Activated T-cell treated with anti-CD3 and anti-CD28 coated beads, Interleukin-2, amount 50 U/mL, for 72 hours (primary cell): ENCODE results near the gene STXBP5. TPM values are rescaled to one million over a fixed set of nuclear protein-coding genes. Genes with fewer than 3 reads are reported as not detected.

Experiments used
- ATAC-seq, 2 donors: fragments of 150-1000 bp; cut with Tn5 transposase; replicated peaks in 1 of 2; 2 replicates each; pipeline ENCODE4 v1.10.0; 2021; ENCODE audit warnings: moderate library complexity in 2 of 2, mild to moderate bottlenecking in 1 of 2
- DNase-seq, 2 donors: peaks; one replicate each; pipeline ENCODE4 v3.0.0; 2021 to 2022; ENCODE audit warnings: mixed read lengths in 1 of 2
- H3K27ac Mint-ChIP-seq: one replicate; pipeline ENCODE4 v1.8.0; 2022; ENCODE audit warnings: mild to moderate bottlenecking, moderate library complexity, mixed read lengths
- H3K27me3 Mint-ChIP-seq: one replicate; pipeline ENCODE4 v1.8.0; 2022; ENCODE audit warnings: low read depth, mixed read lengths
- H3K36me3 Mint-ChIP-seq, 2 donors: one replicate each; pipeline ENCODE4 v1.8.0; 2022; ENCODE audit warnings: mixed read lengths in 2 of 2, mild to moderate bottlenecking in 1 of 2; ENCODE audit not compliant: insufficient read depth in 2 of 2
- H3K4me1 Mint-ChIP-seq: one replicate; pipeline ENCODE4 v1.8.0; 2022; ENCODE audit warnings: low read depth, mixed read lengths
- H3K4me3 Mint-ChIP-seq, 2 donors: one replicate each; pipeline ENCODE4 v1.8.0; 2022; ENCODE audit warnings: mild to moderate bottlenecking in 2 of 2, mixed read lengths in 2 of 2, moderate library complexity in 2 of 2
- H3K9me3 Mint-ChIP-seq, 2 donors: one replicate each; pipeline ENCODE4 v1.8.0; 2022; ENCODE audit warnings: mixed read lengths in 2 of 2
- total RNA-seq, 2 donors: library from RNA; stranded (reverse); gene quantifications; one replicate each; pipeline ENCODE4 v1.2.3, GENCODE V29; 2022

The STXBP5 gene
- total RNA-seq, 2 donors from 2014 or later, result 22.1 to 28.7 TPM

DNA sequence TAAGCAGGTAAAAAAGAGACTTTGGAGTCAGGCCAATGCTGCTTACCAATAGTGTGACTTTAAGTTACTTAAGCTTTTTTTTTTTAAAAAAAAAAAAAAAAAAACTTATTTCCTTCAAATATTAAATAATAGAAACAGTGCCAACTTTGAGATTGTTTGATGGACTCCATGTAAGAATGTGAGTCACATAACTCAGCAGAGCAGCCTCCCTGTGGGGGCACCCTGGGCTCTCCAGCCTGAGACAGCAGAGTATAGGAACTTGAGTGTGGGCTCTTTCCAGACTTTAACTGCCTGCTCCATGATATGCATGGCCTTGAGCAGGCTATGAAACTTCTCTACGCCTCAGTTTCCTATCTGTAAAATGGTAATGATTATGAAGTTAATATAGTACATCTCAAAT lies 190.9 kb downstream of the STXBP5 start:
- Mint-ChIP-seq H3K27ac (no peak overlapping the region), H3K27me3 (no peaks in the 10 kb centered on the region), H3K9me3 (peaks cover 1 to 3% of the 10 kb centered on the region in 2 donors), H3K36me3 (peaks cover 0 to 1% of the 10 kb centered on the region in 2 donors), H3K4me1 (peaks cover 5% of the 10 kb centered on the region), H3K4me3 (no peak overlapping the region)
- DNase-seq (no peak), ATAC-seq (no peak)

DNA sequence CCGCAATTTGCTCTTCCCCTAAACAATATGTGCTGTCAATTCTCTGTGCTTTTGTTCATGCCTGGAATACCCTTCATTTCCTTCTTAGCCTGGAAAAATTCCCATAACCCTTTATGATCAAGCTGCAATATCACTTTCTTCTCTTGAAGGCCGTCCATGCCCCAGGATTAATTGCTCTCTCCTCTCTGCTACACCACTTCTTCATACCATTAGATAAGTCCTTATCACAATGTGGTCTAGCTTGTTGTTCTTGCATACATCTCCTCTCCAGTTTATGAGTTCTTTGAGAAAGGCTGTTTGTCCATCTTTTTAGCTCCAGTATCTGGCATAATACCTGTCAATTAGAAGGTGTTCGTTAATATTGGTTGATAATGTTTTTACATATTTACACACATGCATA lies 193.1 kb downstream of the STXBP5 start:
- H3K4me3 Mint-ChIP-seq, result no peak overlapping the region

DNA sequence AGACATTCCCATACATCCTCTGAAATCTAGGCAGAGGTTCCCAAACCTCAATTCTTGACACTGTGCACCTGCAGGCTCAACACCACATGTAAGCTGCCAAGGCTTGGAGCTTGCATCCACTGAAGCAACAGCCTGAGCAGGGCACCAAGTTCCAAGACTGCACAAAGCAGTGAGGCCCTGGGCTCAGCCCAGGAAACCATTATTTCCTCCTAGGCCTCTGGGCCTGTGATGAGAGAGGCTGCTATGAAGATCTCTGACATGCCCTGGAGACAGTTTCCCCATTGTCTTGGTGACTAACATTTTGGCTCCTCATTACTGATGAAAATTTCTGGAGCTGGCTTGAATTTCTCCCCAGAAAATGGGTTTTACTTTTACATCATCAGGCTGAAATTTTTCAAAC lies 196.8 kb downstream of the STXBP5 start:
- Mint-ChIP-seq H3K4me1 (no peaks in the 10 kb centered on the region), H3K9me3 (peaks cover 8 to 11% of the 10 kb centered on the region in 2 donors), H3K27ac (no peak overlapping the region), H3K4me3 (no peak overlapping the region), H3K27me3 (no peaks in the 10 kb centered on the region), H3K36me3 (peaks cover 4 to 9% of the 10 kb centered on the region in 2 donors)
- no peak for ATAC-seq
- DNase-seq, result no peak

More for the DNA sequence above, 193.1 kb downstream of the STXBP5 start:
- H3K9me3 Mint-ChIP-seq, result peaks cover 6 to 7% of the 10 kb centered on the region in 2 donors
- H3K4me1 Mint-ChIP-seq, result peaks cover 5% of the 10 kb centered on the region
- H3K27ac Mint-ChIP-seq, result no peak overlapping the region
- no peaks in the 10 kb centered on the region for H3K27me3 Mint-ChIP-seq
- ATAC-seq (no peak), DNase-seq (no peak)
- peaks cover 4 to 6% of the 10 kb centered on the region in 2 donors for H3K36me3 Mint-ChIP-seq

DNA sequence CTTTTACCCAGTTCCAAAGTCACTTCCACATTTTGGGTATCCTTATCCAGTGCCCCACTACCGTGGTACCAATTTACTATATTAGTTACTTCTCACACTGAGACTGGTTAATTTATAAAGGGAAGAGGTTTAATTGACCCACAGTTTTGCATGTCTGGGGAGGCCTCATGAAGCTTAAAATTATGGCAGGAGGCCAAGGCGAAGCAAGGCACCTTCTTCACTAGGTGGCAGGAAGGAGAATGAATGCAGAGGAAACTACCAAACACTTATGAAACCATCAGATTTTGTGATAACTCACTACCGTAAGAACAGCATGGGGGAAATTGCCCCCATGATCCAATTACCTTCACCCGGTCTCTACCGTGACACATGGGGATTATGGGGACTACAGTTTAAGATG lies 197.6 kb downstream of the STXBP5 start:
- ATAC-seq (no peak), DNase-seq (no peak)
- peaks cover 8 to 11% of the 10 kb centered on the region in 2 donors for H3K9me3 Mint-ChIP-seq
- peaks cover 4 to 9% of the 10 kb centered on the region in 2 donors for H3K36me3 Mint-ChIP-seq
- no peak overlapping the region for H3K4me3 Mint-ChIP-seq
- H3K4me1 Mint-ChIP-seq, result no peaks in the 10 kb centered on the region
- H3K27me3 Mint-ChIP-seq, result no peaks in the 10 kb centered on the region
- no peak overlapping the region for H3K27ac Mint-ChIP-seq

DNA sequence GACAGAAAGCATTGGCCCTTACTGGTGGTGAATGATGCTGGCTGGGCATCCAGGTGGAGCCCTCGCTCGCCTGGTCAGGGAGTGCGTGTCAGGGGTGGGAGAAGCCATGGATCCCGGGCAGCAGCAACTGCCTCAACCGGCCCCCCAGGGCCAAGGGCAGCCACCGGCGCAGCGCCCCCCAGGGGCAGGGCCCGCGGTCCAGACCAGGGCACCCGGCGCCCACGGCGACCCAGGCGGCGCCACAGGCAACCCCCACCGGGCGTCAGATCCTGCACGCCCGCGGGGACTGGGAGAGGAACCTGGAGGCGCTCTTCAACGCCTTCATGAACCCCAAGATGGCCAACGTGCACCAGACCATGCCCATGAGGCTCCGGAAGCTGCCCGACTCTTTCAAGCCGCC lies 202.6 kb downstream of the STXBP5 start:
- H3K27me3 Mint-ChIP-seq, result no peaks in the 10 kb centered on the region
- H3K4me1 Mint-ChIP-seq, result no peaks in the 10 kb centered on the region
- H3K4me3 Mint-ChIP-seq, result no peak overlapping the region
- no peak for DNase-seq
- H3K27ac Mint-ChIP-seq, result no peak overlapping the region
- peaks cover 4% of the 10 kb centered on the region in 2 donors for H3K9me3 Mint-ChIP-seq
- peaks cover 0 to 4% of the 10 kb centered on the region in 2 donors for H3K36me3 Mint-ChIP-seq
- ATAC-seq, result no peak

DNA sequence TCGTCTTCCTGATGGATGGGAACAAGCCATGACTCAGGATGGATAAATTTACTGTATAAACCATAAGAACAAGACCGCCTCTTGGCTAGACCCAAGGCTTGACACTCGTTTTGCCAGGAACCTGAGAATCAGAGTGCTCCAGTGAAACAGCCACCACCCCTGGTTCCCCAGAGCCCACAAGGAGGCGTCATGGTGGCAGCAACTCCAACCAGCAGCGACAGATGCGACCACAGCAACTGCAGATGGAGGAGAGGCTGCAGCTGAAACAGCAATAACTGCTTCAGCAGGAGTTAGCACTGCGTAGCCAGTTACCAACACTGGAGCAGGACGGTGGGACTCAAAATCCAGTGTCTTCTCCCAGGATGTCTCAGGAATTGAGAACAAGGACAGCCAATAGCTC lies 203.4 kb downstream of the STXBP5 start:
- no peak overlapping the region for H3K27ac Mint-ChIP-seq
- peaks cover 0 to 4% of the 10 kb centered on the region in 2 donors for H3K36me3 Mint-ChIP-seq
- H3K4me1 Mint-ChIP-seq, result no peaks in the 10 kb centered on the region
- ATAC-seq (no peak), DNase-seq (no peak)
- H3K27me3 Mint-ChIP-seq, result no peaks in the 10 kb centered on the region
- H3K4me3 Mint-ChIP-seq, result no peak overlapping the region
- H3K9me3 Mint-ChIP-seq, result peaks cover 1 to 4% of the 10 kb centered on the region in 2 donors

DNA sequence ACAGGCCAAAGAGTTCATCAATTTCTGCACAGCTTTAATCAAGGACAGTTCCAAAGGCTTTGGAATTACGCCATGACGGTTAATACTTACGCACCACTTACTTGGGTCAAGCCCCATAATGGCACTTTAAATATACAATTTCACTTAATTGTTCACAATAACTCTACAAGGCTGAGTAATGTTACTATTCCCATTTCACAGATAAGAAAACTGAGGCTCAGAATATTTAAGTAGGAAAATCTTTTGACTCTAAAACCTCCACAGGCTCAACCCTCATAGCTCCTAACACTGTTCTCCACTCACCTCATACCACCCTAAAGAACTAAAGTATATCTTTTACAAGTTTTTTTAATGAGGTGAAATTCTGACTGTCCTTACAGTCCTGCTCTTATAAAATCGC lies 212.4 kb downstream of the STXBP5 start:
- Mint-ChIP-seq H3K27ac (no peak overlapping the region), H3K27me3 (peaks cover 14% of the 10 kb centered on the region), H3K9me3 (peaks cover 0 to 3% of the 10 kb centered on the region in 2 donors), H3K4me1 (no peaks in the 10 kb centered on the region), H3K4me3 (no peak overlapping the region), H3K36me3 (no peaks in the 10 kb centered on the region)
- ATAC-seq, result no peak
- no peak for DNase-seq

DNA sequence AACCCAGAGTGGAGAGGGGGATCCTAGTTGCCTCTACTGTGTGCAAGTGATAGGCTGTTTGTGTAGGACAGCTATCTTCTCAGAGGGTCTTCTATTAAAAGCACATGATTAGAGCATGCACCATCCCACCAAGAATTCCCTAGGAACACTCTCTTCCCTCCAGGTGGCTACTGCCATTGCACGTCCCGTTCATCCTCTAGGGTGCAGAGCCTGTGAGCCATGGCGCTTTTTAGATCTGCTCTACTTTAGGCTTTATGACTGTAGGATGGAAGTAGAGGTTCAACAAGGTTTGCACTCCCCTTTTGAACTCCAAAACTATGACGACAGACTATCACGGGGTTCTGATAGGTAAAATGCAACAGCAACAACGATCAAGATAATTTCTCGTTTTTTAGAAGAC lies 213.7 kb downstream of the STXBP5 start:
- Mint-ChIP-seq H3K27me3 (peaks cover 14% of the 10 kb centered on the region), H3K9me3 (peaks cover 3 to 5% of the 10 kb centered on the region in 2 donors)

DNA sequence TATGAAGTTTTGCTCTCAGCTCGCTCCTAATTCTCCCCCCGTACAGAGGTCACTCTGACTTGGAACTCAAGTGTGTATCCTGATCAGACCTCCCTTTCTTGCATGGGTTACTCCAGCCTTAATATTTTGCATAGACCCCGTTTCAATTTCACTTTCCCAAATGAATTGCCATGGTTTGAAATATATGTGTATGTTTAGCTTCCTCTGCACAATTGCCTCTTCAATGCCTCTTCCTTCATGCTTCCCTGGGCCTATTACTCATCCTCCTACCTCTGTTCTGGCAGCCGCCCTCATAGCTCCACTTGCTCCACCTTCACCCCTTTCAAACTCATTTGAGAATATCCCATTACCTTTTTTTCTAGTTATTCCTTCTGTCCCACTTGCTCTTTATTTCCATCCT lies 214.3 kb downstream of the STXBP5 start:
- ATAC-seq, result no peak
- no peak for DNase-seq
- Mint-ChIP-seq H3K36me3 (peaks cover 0 to 3% of the 10 kb centered on the region in 2 donors), H3K27ac (no peak overlapping the region), H3K4me1 (no peaks in the 10 kb centered on the region), H3K27me3 (peaks cover 14% of the 10 kb centered on the region), H3K4me3 (no peak overlapping the region), H3K9me3 (peaks cover 3 to 7% of the 10 kb centered on the region in 2 donors)

More for the DNA sequence above, 213.7 kb downstream of the STXBP5 start:
- Mint-ChIP-seq H3K4me3 (no peak overlapping the region), H3K4me1 (no peaks in the 10 kb centered on the region), H3K36me3 (peaks cover 0 to 1% of the 10 kb centered on the region in 2 donors), H3K27ac (no peak overlapping the region)
- ATAC-seq (no peak), DNase-seq (no peak)

DNA sequence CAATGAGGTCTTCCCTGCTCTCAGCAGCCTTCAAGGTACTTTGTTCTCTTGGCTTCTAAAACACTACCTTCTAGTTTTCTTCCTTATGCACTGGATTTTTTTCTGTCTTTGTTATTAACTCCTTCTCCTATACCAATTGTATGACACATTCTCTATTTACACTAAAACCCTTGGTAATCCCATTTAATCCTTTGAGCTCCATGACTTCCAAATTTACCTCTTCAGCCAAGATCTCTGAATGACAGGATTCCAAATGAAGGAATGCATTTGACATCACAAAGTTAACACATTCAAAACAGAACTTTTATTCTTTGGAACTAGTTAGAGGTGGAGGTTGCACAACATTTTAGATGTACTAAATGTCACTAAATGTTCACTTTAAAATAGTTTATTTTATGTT lies 217.7 kb downstream of the STXBP5 start:
- no peak overlapping the region for H3K27ac Mint-ChIP-seq
- H3K27me3 Mint-ChIP-seq, result peaks cover 9% of the 10 kb centered on the region
- no peak for DNase-seq
- no peaks in the 10 kb centered on the region for H3K4me1 Mint-ChIP-seq
- peaks cover 1 to 3% of the 10 kb centered on the region in 2 donors for H3K36me3 Mint-ChIP-seq
- no peak for ATAC-seq
- no peak overlapping the region for H3K4me3 Mint-ChIP-seq
- H3K9me3 Mint-ChIP-seq, result peaks cover 3 to 7% of the 10 kb centered on the region in 2 donors

DNA sequence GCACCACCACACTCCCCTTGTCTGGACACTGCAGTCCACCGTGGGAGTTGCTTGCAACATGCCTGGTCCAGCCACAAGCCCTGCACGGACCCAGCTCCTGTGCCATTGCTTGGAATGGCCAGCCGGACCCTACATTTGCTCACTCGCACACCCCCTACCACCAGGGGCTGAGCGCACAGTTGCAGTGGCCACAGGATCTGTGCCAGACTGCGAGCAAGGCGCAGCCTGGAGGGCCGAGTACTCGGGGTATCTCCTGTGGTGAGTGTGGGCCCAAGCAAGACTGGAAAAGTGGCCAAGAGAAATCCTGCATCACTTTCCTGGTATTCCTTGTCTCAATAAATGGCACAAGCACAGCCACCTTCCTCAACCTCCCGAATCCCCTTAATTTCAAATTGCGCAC lies 218.9 kb downstream of the STXBP5 start:
- no peak for DNase-seq
- no peak for ATAC-seq
- peaks cover 1 to 3% of the 10 kb centered on the region in 2 donors for H3K36me3 Mint-ChIP-seq
- peaks cover 3 to 7% of the 10 kb centered on the region in 2 donors for H3K9me3 Mint-ChIP-seq
- H3K27me3 Mint-ChIP-seq, result peaks cover 9% of the 10 kb centered on the region
- H3K4me3 Mint-ChIP-seq, result no peak overlapping the region
- no peaks in the 10 kb centered on the region for H3K4me1 Mint-ChIP-seq
- no peak overlapping the region for H3K27ac Mint-ChIP-seq

DNA sequence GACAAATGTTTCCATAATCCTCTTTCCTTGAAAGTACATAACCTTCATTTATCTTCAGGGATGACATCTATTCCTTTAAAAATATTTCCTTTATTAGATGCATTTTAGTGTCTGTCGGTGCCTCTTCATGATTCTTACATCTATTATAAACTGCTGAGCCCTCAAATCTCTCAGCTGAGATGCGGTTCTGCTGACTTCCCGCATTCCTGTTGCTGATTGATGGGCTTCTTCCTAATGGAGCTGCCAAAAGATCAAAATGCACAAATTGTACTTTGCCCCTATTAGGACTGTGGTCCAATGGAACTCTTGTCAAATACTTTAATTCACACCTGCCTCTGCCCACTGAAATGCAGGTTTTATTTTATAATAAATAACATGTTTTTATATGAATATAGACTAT lies 225.6 kb downstream of the STXBP5 start:
- H3K27ac Mint-ChIP-seq, result no peak overlapping the region
- peaks cover 7% of the 10 kb centered on the region for H3K27me3 Mint-ChIP-seq
- H3K4me3 Mint-ChIP-seq, result no peak overlapping the region

DNA sequence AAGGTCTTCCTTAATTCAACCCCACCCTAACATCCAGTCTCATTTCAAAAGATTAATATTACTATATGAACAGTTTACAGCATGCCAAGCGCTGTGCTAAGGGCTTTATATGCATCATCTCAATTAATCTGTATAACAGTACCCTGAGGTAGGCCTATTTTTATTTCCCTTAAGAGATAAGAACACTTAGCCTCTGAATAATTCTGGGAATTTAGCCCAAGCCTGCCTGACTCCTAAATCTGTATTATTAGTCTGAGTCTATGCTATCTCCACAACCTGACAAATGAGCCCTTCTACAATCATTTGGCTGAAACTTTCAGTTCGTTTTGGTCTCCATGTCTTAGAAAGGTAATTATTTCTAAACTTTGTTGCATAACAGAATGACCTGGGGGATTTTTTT lies 226.6 kb downstream of the STXBP5 start:
- no peaks in the 10 kb centered on the region for H3K4me1 Mint-ChIP-seq
- H3K36me3 Mint-ChIP-seq, result no peaks in the 10 kb centered on the region
- no peak overlapping the region for H3K4me3 Mint-ChIP-seq
- no peak overlapping the region for H3K27ac Mint-ChIP-seq
- H3K9me3 Mint-ChIP-seq, result no peaks in the 10 kb centered on the region
- H3K27me3 Mint-ChIP-seq, result peaks cover 14% of the 10 kb centered on the region
- DNase-seq, result no peak
- no peak for ATAC-seq

More for the DNA sequence above, 225.6 kb downstream of the STXBP5 start:
- Mint-ChIP-seq H3K4me1 (no peaks in the 10 kb centered on the region), H3K9me3 (no peaks in the 10 kb centered on the region), H3K36me3 (no peaks in the 10 kb centered on the region)
- no peak for ATAC-seq
- DNase-seq, result no peak

DNA sequence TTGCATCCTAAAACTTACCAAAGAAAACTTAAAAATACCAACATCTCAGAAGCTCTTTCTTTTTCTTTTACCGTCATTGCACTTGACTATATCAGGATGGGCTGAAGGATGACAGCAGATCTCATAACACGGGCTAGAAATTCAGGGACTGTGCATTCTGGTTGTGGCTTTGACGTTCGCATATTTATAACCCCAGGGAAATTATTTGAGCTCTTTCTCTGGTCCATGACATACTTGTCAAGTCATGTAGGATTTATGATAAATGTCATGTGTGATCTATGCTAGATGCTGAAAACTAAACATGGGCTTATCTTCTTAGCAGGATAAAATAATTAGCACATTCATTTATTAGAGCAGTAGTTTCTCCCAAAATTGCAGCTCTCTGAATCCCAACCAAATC lies 229.9 kb downstream of the STXBP5 start:
- no peak for ATAC-seq
- Mint-ChIP-seq H3K36me3 (no peaks in the 10 kb centered on the region), H3K27ac (no peak overlapping the region), H3K4me3 (no peak overlapping the region), H3K9me3 (no peaks in the 10 kb centered on the region), H3K27me3 (peaks cover 14% of the 10 kb centered on the region), H3K4me1 (no peaks in the 10 kb centered on the region)
- no peak for DNase-seq
